HG03025 (cell line): ENCODE results near the gene SNRNP25.
"Not testable (repeated sequence)": the region's sequence is repeated elsewhere in the genome, so short reads cannot be mapped to it uniquely, and the experiment has no call there.

Experiments
- ATAC-seq: cut with Tn5 transposase; IDR thresholded peaks from one replicate; pipeline ENCODE4 v1.9.1; 2021; ENCODE audit warnings: mild to moderate bottlenecking, moderate library complexity; ENCODE audit not compliant: unreplicated experiment, low FRiP score

Gene SNRNP25

GRCh38 chr16:41439-42068 is 12.1 kb upstream of the SNRNP25 start:
- no peak for ATAC-seq

DNA sequence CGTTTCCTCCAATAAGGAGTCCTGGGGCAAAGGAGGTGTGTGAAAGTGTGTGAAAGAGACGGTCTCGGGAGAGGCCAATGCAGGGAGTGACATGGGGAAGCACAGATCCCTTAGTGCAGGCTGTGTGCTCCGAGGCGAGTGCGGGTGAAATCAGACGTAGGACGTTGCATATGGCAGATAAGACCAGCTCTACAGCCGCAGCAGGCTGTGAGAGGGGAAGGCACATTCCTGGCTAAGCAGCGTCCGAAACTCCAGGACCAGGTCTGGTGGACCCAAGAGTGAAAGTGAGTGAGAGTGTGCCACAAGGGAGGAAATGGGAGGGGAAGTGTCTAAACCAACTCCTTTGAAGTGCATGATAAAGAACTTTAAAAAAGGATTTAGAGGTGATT is 11.6 kb upstream of the SNRNP25 start:
- no peak for ATAC-seq

DNA sequence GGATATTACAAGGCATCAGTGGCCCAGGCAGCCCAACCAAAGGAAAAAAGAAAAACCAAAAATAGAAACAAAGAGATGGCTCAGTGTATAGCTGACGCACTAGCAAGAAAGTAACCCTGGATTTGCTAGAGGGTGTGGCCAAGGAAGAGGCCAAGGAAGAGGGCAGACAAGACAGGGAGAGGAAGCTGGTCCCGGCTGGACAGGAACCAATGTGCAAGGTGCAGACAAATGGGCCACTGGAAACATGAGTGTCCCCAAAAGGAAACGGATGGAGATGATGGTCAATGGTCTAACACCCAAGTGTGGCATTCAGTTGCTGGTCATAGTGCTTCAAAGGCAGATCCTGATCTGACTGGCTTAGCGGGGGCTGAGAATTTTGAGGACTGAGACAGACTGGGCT is 10.9 kb upstream of the SNRNP25 start:
- no peak for ATAC-seq

- ATAC-seq, result no peak
These were observed 10.3 kb upstream of the SNRNP25 start for GRCh38 chr16:43294-43693.

DNA sequence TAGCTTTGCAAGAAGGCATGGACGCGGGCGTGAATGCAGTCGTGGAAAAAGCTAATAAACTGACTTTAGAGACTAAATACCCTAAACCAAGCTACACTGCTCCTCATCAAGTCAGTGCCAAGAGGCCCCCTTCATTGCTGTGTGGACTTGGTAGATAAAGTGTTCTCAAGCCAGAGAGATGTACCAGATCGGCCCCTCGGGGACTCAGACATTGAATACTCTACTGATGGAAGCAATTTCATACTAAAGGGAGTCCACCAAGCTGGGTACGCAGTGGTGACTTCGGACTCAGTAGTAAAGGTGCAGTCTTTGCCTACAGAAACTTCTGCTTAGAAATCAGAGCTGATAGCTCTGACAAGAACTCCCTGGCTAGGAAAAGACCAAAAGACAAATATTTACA is 9.0 kb upstream of the SNRNP25 start:
- no peak for ATAC-seq

DNA sequence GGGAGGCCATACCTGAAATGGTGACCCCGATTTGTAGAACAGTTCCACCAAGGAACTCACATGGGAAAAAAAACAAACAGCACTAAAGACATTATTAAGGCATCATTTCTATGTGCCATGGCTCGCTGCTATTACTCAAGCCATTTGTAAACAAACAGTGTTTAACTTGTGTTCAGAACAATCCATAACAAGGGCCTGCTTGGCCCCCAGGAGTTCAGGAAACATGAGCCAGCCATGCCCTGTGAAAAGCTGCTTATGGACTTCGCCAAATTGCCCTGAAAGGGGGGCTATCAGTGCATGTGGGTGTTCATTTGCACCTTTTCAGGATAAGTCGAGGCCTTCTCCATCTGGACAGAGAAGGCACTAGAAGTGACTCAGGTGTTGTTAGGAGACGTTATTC is 8.2 kb upstream of the SNRNP25 start:
- no peak for ATAC-seq

- not testable (repeated sequence) for ATAC-seq
These were observed 7.1 kb upstream of the SNRNP25 start for GRCh38 chr16:46510-46909.

DNA sequence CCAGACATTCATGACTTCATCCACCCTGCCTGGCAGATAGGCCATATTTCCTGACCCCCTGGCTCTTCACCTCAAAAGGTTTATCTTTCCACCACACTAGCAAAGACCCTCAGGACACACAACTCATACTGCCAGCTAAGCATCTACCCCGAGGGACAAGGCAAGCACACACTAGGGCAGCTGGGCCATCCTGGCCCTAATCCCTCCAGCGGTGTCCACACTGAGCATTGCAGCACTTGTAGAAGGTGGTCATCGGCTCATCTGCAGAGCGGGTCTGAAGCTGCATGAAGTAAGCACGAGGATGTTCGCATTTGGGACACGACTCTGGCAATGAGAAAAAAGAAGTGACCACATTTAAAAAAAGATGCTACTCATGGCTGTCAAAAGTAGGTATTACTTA is 6.4 kb upstream of the SNRNP25 start:
- no peak for ATAC-seq

- ATAC-seq, result no peak
These were observed 2.6 kb upstream of the SNRNP25 start for GRCh38 chr16:50769-51591.

DNA sequence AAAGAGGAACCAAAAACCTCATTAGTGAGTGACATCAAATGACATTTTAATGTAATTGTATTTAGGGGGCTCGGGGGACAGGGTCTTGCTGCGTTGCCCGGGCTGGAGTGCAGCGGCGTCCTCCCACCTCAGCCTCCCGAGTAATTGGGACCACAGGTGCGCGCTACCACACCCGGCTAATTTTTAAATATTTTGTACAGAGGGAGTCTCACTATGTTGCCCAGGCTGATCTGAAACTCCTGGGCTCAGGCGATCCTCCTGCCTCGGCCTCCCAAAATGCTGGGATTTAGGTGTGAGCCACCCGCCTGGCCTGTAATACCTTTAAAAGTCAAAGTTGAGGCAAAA is 581 bp downstream of the SNRNP25 start:
- ATAC-seq, result no peak

- ATAC-seq, result no peak
These were observed 2.0 kb downstream of the SNRNP25 start for GRCh38 chr16:55571-56136.

- ATAC-seq, result no peak
These were observed 2.8 kb downstream of the SNRNP25 start for GRCh38 chr16:56231-56927.

DNA sequence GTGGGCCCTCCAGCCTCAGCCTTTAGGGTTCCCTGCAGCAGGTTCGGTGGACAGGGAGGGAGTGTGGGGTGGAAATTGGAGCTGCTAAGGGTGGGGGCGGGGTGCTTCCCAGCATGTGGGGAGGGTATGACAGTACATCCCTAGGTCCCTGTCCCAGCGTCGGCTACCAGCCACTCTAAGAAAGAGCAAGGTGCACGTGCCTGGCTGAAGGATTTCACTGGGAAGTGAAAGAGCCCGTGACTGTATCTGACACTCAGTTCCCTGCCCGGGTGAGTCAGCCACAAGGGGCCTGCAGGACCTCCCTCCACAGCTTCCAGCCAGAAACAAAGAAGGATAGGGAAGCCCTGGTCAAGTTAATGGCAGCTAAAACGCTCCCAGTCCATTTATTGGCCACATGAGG is 4.1 kb downstream of the SNRNP25 start:
- no peak for ATAC-seq

- ATAC-seq, result no peak
These were observed 5.1 kb downstream of the SNRNP25 start for GRCh38 chr16:58491-59439.

- ATAC-seq, result no peak
These were observed 5.9 kb downstream of the SNRNP25 start for GRCh38 chr16:59440-60059.

DNA sequence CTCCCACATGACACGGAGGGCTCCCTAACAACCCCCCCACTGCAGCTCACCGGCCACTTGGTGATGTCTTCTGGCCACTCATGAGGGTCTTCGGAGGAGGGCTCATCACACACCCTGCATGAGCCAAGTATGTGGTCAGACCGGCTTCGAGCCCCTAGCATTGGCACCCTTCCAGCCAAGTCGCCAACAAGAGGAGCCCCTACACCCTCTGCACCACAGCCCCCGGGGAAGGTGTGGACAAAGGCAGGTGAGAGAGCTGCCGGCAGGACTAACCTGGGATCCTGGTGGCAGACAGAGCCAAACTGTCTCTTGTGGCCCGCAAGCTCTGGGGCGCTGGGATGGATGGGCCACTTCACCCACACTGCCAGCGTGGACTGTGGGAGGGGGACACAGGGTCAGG is 6.5 kb downstream of the SNRNP25 start:
- ATAC-seq, result no peak

- ATAC-seq, result no peak
These were observed 7.6 kb downstream of the SNRNP25 start for GRCh38 chr16:60929-61878.

- no peak for ATAC-seq
These were observed 8.3 kb downstream of the SNRNP25 start for GRCh38 chr16:61879-62281.
